ENCODE data around the gene IGFBP1.

Gene IGFBP1

GRCh38 chr7:45881280-45881758 lies 7.0 kb upstream of the IGFBP1 start:
- no peak for DNase-seq

- no peak for DNase-seq
Measured at GRCh38 chr7:45881759-45882464, 6.4 kb upstream of the IGFBP1 start.

DNA sequence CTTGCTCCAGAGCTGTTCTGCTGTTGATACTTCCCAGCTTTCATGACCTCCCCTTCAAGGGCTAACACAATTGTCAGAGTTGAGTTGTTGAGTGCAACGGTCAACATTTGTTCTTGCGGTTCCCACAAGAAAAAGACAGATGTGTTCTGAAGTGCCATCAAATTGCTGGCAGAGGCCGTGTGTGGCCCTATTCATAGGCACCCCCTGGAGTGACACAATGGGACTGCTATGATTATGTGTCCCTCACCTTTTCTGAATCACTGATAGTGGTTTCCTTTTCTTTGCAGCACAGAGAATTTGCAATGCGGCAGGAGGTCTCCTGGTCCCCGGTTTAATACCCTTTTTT lies 5.8 kb upstream of the IGFBP1 start:
- DNase-seq: no peak

- DNase-seq: no peak
Measured at GRCh38 chr7:45884136-45884535, 4.2 kb upstream of the IGFBP1 start.

DNA sequence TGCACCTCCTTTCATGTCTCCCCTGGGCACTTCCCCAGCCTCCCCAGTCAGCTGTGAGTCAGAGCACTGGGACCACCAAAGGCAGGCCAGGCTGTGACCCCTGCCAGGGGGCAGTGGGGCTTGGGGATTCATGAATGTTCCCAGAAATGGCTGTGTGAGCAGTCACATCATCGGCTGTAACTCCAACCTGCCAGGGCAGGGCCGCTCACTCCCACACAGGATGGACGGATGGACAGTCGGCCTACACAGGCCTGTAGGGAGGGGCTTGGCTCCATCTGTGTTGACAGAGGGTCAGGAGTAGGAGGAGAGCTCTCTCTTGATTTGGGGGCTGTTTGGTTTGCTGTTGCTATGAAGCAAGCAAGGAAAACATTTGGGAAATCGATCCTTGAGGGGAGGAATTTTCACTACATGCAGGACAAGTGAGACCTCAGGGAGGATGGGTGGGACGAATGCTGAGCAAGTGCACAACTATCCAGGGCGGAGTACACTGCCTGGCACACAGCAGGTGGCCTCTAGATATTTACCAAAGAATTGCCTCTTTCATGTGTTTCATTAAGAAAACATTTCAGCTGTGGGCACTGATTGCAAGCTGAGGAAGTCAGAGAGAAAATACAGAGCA lies 2.9 kb upstream of the IGFBP1 start:
- DNase-seq: no peak

- no peak for DNase-seq
Measured at GRCh38 chr7:45886931-45887667, 1.2 kb upstream of the IGFBP1 start.

- no peak for DNase-seq
Measured at GRCh38 chr7:45888993-45889366, 692 bp downstream of the IGFBP1 start.

GRCh38 chr7:45889367-45890067 lies 1.2 kb downstream of the IGFBP1 start:
- no peak for DNase-seq

DNA sequence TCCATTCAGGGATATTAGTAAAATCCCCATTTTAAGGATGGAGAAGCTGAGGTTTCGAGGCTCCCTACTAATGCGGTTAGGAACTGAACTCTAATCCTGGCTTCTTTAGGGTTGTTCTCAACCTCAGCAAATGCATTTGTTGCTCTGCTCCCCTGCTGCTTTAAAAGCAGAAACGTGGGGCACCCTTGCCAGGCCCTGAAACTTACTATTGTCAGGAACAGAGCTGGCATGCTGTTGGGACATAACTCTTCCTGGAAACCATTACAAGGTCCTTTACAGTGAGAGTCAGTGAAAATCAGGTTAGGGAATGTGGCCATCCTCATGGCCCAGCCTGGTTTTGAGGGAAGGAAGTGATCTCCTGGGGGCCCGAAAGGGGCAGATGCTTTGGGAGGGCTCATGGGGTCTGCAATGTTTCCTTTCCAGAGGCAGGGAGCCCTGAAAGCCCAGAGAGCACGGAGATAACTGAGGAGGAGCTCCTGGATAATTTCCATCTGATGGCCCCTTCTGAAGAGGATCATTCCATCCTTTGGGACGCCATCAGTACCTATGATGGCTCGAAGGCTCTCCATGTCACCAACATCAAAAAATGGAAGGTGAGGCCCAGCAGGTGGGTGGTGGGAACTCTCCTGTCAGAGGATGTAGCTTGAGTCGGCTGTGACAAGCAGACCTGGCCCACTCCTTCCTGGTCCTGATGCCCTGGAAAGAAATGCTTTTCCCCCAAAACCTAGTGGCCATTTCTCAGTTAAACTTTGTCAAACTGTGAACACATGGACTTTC lies 2.0 kb downstream of the IGFBP1 start:
- DNase-seq: no peak

- DNase-seq: no peak
Measured at GRCh38 chr7:45890902-45891461, 2.7 kb downstream of the IGFBP1 start.

GRCh38 chr7:45891462-45892402 lies 3.4 kb downstream of the IGFBP1 start:
- no peak for DNase-seq

DNA sequence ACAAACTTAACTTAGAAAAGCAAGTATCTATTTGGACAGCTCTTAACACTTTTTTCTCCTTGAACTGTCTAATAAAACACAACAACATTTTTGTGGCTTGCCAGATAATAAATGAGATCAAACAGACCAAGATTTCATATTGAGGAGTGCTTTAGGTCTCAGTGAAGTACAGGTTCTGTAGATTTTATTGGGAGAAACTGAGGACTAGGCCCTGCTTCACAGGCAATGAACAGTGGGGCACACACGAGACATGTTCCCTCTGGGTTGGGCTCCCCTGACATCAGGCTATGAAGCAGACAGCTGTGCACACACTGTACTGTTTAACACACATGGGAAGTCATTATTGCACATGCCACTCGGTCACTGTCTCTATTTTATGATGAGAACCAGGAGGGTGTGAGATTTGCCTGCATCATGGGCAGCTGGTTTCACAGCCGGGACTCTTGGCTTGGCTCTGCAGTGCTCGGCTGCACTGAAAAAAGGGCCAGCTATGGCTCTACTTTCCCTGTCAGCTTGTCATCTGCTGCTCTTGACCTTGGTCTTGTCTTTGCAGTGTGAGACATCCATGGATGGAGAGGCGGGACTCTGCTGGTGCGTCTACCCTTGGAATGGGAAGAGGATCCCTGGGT lies 4.2 kb downstream of the IGFBP1 start:
- no peak for DNase-seq

DNA sequence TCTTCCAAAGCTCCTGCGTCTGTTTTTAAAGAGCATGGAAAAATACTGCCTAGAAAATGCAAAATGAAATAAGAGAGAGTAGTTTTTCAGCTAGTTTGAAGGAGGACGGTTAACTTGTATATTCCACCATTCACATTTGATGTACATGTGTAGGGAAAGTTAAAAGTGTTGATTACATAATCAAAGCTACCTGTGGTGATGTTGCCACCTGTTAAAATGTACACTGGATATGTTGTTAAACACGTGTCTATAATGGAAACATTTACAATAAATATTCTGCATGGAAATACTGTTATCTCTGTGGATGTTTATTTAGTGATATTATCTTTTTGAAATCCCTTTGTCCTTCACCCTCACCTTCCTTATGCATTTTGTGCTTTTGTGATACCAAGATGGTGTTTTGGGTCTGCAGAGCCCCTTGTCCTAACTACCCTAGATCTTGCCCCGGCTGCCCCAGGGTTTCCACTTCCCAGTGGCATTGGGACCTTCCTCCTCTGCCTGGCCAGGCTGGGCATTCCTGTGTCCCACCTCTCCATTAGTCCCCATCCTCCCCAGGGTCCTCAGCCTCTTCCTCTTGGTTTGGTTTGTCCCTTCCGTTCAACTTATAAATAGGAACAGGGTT lies 5.2 kb downstream of the IGFBP1 start:
- no peak for DNase-seq

GRCh38 chr7:45893996-45894664 lies 5.8 kb downstream of the IGFBP1 start:
- DNase-seq: no peak

- DNase-seq: no peak
Measured at GRCh38 chr7:45894665-45895062, 6.4 kb downstream of the IGFBP1 start.

GRCh38 chr7:45897042-45897690 lies 8.9 kb downstream of the IGFBP1 start:
- DNase-seq: no peak

DNA sequence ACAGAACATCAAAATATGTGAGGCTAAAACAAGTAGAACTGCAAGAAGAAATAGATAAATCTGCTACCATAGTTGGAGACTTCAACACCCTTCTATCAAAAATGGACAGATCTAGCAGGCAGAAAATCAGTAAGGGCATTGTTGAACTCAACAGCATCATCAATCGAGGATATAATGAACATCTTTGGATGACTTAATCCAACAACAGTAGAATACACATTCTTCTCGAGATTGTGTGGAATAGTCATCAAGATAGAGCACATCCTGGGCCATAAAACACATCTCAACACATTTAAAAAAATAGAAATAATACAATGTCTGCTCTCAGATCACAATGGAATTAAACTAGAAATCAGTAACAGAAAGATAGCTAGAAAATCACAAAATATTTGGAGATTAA lies 9.9 kb downstream of the IGFBP1 start:
- DNase-seq: no peak

DNA sequence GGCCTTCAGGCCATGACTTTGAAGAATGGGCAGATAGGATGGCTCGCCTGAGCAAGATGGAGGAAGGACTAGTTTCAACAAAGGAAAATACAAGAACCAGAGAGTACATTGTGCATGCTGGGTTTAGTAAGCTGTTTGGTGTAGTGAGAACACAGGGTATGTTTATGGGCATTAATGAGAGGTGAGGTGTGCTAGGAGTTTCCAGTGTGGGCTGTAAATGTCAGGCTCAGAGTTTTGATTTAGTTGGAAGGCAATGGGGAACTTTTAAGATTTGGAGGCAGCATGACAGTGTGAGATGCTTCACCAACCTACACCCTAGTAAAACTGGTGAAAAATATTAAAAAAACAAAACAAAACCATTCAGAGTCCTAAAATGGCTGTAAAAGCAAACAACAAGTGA lies 13.3 kb downstream of the IGFBP1 start:
- DNase-seq: no peak

GRCh38 chr7:45902820-45903219 lies 14.5 kb downstream of the IGFBP1 start:
- no peak for DNase-seq

Measured in NCI-H526 treated with DMSO at 0.1 percent for 48 hours (cell line).